Measurements from ENCODE around the gene RAD1.

RAD1 gene

DNA sequence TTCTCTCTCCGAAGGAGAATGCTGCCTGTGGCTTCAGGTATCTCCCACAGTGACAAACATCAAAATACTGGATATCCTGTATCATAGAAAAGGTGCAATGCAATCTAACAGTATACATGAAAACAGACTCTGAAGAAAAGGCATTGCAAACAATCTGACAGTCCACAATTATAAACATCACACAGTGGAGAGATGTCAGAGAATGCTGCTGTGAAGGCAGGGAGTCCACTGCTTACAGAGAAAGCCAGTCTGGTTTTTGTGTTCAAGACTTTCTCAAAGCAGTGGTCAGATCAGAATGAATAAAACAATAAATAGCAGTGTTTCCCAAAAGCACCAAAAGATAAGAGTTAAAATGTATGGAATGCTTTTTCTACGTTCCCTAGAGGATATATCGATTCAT is 47.6 kb downstream of the RAD1 start:
- Histone ChIP-seq H2AFZ (ENCODE audit: low read length) (no peak overlapping the region), H3K4me2 (ENCODE audit: low read depth, low read length, poor library complexity, severe bottlenecking) (no peak overlapping the region), H3K9me3 (ENCODE audit: insufficient read depth, low read depth, low read length) (no peaks in the 10 kb centered on the region), H3K27me3 (ENCODE audit: insufficient read depth, low read length, poor library complexity, severe bottlenecking) (no peaks in the 10 kb centered on the region), H3K4me3 (ENCODE audit: low read length, poor library complexity, severe bottlenecking) (no peak overlapping the region), H3F3A (ENCODE audit: low read depth) (no peaks in the 10 kb centered on the region), H3K9ac (ENCODE audit: low read depth, low read length, poor library complexity, severe bottlenecking) (no peak overlapping the region), H3K9me2 (replicated peaks; ENCODE audit: low read depth, low read length) (no peaks in the 10 kb centered on the region), H3K4me1 (ENCODE audit: insufficient read depth, low read length, poor library complexity, severe bottlenecking) (peaks cover 34% of the 10 kb centered on the region), H3K79me2 (ENCODE audit: insufficient read depth, low read length) (no peaks in the 10 kb centered on the region), H3K36me3 (ENCODE audit: insufficient read depth, low read length) (no peaks in the 10 kb centered on the region), H4K20me1 (ENCODE audit: insufficient read depth, low read length, poor library complexity, severe bottlenecking) (no peaks in the 10 kb centered on the region)
- TF ChIP-seq, protein P1, sequence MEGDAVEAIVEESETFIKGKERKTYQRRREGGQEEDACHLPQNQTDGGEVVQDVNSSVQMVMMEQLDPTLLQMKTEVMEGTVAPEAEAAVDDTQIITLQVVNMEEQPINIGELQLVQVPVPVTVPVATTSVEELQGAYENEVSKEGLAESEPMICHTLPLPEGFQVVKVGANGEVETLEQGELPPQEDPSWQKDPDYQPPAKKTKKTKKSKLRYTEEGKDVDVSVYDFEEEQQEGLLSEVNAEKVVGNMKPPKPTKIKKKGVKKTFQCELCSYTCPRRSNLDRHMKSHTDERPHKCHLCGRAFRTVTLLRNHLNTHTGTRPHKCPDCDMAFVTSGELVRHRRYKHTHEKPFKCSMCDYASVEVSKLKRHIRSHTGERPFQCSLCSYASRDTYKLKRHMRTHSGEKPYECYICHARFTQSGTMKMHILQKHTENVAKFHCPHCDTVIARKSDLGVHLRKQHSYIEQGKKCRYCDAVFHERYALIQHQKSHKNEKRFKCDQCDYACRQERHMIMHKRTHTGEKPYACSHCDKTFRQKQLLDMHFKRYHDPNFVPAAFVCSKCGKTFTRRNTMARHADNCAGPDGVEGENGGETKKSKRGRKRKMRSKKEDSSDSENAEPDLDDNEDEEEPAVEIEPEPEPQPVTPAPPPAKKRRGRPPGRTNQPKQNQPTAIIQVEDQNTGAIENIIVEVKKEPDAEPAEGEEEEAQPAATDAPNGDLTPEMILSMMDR (conservative IDR thresholded peaks at IDR 0.05; ENCODE audit: low read length), result no peak
- TF ChIP-seq EZH2phosphoT487 (IDR thresholded peaks at IDR 0.05; ENCODE audit: borderline replicate concordance), result no peak

DNA sequence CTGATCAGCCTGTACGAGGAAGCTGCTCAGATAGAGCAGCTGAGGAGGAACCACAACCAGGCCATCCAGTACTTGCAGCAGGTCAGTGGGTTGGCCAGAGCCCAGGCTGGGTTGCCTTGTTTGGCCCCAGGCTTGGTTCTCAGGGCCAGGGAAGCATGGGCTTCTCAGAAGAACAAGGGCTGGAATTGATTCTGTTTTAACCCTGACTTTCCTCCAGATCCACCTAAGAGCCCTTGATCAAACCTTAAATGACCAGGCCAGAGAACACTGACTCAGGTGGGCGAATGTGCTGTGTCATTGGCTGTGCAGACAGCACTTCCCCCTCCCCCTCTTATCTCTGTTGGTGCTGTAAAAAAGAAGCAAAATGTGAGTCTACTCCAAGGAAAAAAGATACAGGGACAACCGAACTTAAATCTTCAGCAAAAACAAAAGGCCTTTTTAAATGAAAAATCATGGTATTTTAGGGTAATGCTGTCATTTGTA is 48.3 kb downstream of the RAD1 start:
- Histone ChIP-seq H3K27me3 (ENCODE audit: insufficient read depth, low read length, poor library complexity, severe bottlenecking) (no peaks in the 10 kb centered on the region), H3K9me2 (replicated peaks; ENCODE audit: low read depth, low read length) (no peaks in the 10 kb centered on the region), H4K20me1 (ENCODE audit: insufficient read depth, low read length, poor library complexity, severe bottlenecking) (no peaks in the 10 kb centered on the region), H3K4me1 (ENCODE audit: insufficient read depth, low read length, poor library complexity, severe bottlenecking) (peaks cover 36% of the 10 kb centered on the region), H3K9ac (ENCODE audit: low read depth, low read length, poor library complexity, severe bottlenecking) (no peak overlapping the region), H2AFZ (ENCODE audit: low read length) (peak overlapping the region; percentile 37; the same call in 1 of the 2 replicates), H3K4me2 (ENCODE audit: low read depth, low read length, poor library complexity, severe bottlenecking) (no peak overlapping the region), H3K36me3 (ENCODE audit: insufficient read depth, low read length) (no peaks in the 10 kb centered on the region), H3K79me2 (ENCODE audit: insufficient read depth, low read length) (no peaks in the 10 kb centered on the region), H3K9me3 (ENCODE audit: insufficient read depth, low read depth, low read length) (no peaks in the 10 kb centered on the region), H3F3A (ENCODE audit: low read depth) (no peaks in the 10 kb centered on the region), H3K4me3 (ENCODE audit: low read length, poor library complexity, severe bottlenecking) (no peak overlapping the region)
- TF ChIP-seq EZH2phosphoT487 (IDR thresholded peaks at IDR 0.05; ENCODE audit: borderline replicate concordance), result no peak
- TF ChIP-seq, protein P1 (conservative IDR thresholded peaks at IDR 0.05; ENCODE audit: low read length), result no peak

DNA sequence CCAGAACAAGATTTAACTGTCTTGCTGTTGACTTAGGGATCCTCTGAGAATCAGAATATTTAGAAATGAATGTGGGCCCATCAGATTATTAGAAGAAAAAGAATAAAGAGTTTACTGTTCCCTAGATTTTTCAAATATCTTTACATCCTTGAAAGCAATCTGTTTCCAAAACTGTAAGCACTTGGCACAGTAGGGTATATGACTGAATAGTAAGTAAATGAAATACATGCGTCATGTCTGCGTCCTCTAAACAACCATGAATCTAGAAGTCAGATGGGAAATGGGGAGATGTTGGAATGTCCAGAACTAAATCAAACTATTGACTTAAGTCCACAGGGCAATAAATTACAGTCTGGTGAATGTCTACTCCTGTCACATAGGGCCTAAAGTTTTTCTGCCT is 50.2 kb downstream of the RAD1 start:
- H3K9me3 ChIP-seq (ENCODE audit: insufficient read depth, low read depth, low read length), result no peaks in the 10 kb centered on the region
- TF ChIP-seq, protein P1 (conservative IDR thresholded peaks at IDR 0.05; ENCODE audit: low read length), result no peak
- TF ChIP-seq EZH2phosphoT487 (IDR thresholded peaks at IDR 0.05; ENCODE audit: borderline replicate concordance), result no peak
- no peak overlapping the region for H2AFZ ChIP-seq (ENCODE audit: low read length)
- H4K20me1 ChIP-seq (ENCODE audit: insufficient read depth, low read length, poor library complexity, severe bottlenecking), result no peaks in the 10 kb centered on the region
- no peak overlapping the region for H3K4me2 ChIP-seq (ENCODE audit: low read depth, low read length, poor library complexity, severe bottlenecking)
- H3K27me3 ChIP-seq (ENCODE audit: insufficient read depth, low read length, poor library complexity, severe bottlenecking), result no peaks in the 10 kb centered on the region
- no peaks in the 10 kb centered on the region for H3K79me2 ChIP-seq (ENCODE audit: insufficient read depth, low read length)
- H3K9ac ChIP-seq (ENCODE audit: low read depth, low read length, poor library complexity, severe bottlenecking), result no peak overlapping the region
- H3K4me3 ChIP-seq (ENCODE audit: low read length, poor library complexity, severe bottlenecking), result no peak overlapping the region
- no peaks in the 10 kb centered on the region for H3K36me3 ChIP-seq (ENCODE audit: insufficient read depth, low read length)
- H3K4me1 ChIP-seq (ENCODE audit: insufficient read depth, low read length, poor library complexity, severe bottlenecking), result peaks cover 36% of the 10 kb centered on the region
- no peaks in the 10 kb centered on the region for H3F3A ChIP-seq (ENCODE audit: low read depth)
- H3K9me2 ChIP-seq (replicated peaks; ENCODE audit: low read depth, low read length), result no peaks in the 10 kb centered on the region
